ENCODE measurements around the gene TENM4.

Gene TENM4

GRCh38 chr11:79077702-79078330 is 363.0 kb downstream of the TENM4 start:
- peak; percentile 24 for DNase-seq

DNA sequence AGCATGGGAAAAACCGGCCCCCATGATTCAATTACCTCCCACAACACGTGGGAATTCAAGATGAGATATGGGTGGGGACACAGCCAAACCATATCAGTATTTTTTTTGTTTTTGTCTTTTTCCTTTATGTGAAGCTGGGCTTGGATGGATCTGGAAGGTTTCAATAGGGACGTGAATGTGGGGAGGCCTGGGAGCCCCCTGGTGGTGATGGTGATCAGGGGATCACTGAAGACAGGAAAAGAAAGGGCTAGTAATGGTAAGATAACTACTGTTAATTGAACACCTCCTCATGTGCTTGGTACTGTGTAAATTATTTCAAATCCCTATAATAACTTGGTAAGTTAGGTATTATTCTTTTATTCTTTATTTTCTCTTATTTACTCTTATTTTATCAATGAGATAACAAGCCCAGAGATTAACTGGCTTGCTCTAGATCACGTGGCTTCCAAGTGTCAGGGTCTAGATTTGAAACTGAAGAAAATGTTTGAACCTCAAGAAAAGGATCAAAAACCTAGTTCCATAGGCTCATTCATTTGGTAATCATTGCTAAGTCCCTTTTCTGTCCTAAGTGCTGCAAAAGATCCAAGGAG is 364.2 kb downstream of the TENM4 start:
- DNase-seq = peak; percentile 76

DNA sequence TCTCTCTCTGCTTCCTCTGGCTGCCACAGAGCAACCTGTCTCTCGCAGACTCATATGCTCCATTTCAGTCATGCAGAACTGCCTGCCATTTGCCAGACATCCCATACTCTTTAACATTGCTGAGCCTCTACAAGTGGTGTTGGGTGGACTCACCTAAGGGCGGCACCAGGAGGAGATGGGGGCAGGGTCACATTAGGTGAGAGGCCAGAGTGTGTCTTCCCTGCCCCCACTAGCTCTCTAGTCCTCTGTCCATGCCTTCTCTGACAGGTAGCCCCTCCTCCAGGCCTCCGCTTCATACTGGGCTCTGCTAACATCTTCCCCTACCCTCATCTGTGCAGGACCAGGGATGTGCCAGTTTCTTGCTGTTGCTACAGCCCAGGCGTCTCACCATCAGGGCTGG is 366.3 kb downstream of the TENM4 start:
- DNase-seq = peak; percentile 38

DNA sequence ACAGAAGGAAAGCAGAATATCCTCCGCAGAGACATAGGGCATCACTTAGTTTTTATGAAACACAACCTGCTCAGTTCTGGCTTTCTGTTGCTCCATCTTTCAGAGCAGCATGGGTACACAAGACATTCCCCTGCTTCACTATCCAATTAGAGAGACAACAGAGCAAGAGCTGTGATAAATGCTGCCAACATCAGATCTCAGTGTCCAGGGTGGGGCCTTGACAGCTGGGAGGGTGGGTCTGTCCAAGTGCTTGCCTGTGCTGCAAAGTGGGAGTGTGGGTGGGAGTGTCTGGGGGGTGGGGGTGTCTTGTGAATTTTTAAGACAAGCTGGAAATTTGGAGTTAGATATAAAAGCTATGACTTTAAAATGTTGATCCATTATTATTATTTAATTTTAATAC is 369.6 kb downstream of the TENM4 start:
- peak; percentile 67 for DNase-seq

DNA sequence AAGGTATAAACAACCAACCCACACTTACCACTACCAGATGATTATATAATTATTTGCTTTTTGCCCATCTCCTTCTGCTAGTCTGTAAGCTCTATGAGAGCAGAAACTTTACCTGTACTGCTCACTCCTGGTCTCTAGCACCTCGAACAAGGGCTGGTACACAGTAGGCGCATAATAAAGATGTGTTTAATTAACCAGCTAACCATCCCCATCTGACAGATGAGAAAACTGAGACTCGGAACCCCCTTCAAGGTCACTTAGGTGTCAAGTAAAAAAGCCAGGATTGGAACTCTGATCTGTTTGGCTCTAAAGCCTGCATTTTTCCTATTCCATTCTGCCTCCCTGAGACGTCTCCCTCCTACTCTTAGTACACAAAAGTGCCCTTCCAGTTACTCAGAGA is 370.3 kb downstream of the TENM4 start:
- DNase-seq = no peak

GRCh38 chr11:79069504-79069903 is 371.3 kb downstream of the TENM4 start:
- DNase-seq = no peak

- DNase-seq = no peak
These were observed 372.5 kb downstream of the TENM4 start for GRCh38 chr11:79068356-79068755.

- DNase-seq = no peak
These were observed 373.5 kb downstream of the TENM4 start for GRCh38 chr11:79067352-79067679.

DNA sequence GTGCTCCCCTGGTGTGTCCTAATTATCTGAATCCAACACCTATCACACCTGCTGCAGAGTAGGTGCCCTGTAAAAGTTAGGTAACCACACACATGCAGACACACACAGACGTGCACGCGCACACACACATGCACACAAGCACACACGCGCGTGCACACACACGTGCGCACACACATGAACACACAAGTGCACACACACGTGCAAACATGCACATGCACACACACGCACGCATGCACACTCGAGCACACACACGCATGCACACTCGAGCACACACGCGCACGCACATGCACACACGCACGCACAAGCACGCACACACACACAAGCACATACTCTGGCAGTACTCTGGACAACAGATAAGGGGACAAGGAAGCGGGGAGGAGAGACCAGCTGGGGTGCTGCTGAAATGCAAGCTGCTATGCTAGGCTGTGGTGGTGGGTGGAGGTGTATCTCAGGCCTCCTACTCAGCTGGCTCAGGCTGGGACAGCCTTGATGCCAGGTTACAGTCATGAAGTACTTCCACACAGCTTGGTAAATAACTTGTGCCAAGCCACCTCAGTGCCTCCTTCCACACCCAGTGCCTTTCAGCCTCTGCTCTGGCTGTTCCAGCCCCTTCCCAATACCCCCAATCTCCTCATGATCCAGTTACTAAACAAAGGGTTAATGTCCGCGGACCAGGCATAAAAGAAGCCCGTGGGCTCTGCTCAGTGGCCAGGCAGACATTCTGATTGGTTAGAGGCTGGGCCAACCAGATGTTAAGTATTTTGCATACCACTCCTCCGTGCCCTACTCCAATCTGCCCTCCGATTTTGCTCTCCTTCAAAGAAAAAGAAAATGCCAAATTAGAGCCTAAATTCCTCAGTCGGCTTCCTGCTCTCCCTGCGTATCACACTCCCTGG is 374.1 kb downstream of the TENM4 start:
- DNase-seq = no peak

DNA sequence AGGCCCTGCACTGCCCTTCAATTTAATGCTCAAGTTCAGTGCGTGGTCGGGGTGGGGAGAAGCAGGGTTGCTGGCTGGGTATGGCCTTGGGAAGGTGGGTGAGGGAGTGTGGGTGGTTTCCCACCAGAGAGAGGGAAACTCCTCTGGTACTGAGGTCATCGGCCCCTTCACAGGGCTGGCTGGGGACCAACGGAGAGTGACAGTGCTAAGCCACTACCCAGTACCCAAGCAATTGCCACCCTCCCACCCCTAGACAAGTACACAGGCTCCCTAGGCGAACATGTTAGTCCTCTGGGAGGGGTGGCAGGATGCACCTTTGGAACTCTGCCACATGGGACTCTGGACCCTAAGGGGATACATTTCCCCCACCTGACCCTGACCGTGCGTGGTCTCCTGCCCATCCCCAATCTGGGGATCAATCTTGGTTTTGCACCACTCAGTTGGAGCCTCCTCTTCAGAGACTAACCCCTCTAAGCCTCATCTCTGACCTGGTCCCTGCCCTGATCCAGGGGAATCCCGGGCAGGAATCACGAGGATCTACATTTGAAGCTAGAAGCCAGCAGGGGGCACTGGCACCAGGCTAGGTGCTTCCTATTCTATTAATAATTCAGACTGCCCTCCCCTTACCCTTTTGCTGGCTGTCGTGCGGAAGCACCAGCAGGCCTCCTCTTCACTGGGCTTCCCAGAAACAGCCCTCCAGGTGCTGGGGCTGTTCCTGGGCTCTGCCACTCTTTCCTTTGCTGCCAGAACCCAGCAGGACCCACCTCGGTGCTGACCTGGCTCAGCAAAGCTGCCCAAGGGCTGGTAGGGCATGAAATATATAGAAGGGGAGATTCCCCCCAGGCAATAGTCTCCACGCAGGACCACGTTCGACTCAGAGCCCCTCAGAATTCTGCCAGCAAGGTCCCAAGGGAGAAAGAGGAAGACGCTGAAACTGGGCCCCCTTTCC is 377.7 kb downstream of the TENM4 start:
- peak; percentile 67 for DNase-seq

- DNase-seq = peak; percentile 79
These were observed 380.5 kb downstream of the TENM4 start for GRCh38 chr11:79060081-79060953.

DNA sequence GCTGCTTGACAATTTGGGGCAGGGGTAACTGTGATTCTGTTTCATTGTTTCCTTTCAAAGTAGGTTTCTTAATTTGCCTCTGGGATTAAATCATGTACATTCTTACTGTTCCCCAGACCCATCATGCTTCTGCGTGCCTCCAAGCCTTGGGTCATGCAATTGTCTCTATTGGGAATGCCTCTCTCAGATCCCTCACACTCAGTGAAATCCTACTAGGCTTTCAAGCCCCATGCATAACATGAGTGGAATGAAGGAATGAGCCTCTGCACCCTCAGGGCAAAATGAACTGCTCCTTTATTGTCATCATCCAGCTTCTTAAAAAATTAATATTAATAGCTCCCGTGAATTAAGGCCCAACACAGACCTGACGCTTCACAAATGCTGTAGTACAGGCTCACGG is 381.7 kb downstream of the TENM4 start:
- peak; percentile 45 for DNase-seq

DNA sequence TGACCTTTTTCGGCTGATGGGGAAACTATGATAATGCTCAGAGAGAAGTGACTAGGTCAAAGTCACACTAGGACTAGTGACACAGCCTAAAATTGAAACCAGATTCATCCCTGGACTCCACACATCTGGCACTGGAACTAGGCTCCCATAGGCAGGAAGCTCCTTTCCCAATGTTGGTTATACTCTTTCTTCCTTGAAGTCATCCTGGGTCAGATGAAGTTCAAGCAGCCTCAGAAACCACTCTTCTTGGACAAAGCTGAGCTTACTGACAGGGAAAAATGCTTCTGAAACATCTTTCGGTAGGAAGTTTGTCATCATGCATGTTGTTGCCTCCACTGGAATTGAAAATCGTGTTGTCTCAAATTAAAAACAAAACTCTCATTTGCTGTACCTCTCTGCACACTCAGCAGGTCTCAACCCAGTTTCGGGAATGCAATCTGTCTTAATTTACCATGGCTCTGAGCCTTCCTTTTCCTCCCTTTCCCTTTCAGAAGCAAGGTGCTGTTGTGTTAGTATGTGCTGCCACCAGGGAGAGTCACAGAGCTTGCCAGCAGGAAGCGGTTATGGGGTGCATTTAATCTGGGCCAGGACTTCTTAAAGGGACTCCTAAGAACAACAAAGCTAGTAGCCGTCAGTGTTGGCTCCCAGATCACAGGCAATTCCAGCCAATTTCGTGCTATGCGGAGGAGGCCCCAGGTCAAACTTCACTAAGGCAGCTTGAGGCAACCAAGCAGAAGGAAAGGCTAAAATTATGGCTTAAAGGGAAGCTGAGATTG is 384.8 kb downstream of the TENM4 start:
- DNase-seq = no peak

GRCh38 chr11:79054636-79055035 is 386.2 kb downstream of the TENM4 start:
- peak; percentile 33 for DNase-seq

DNA sequence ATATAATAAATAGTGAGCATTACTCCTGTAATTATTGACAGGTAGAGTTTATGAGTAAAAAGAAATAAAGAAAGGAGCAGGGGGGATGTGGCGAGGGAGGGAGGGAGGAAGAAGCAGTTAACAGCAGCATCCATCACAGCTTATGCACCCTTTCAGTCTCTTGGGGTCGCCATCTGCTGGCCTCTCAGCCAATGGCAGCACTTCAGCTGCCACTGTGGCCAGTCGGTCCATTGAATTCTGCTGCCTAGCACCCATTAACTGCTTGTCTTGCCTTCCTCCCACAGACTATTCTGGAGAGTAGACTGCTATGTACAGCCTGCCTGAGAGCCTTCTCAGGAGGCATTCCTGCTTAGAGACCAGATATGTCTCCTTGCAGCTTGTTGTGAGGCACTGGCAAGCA is 388.3 kb downstream of the TENM4 start:
- DNase-seq = peak; percentile 81

GRCh38 chr11:79050786-79051185 is 390.0 kb downstream of the TENM4 start:
- DNase-seq = peak; percentile 73

DNA sequence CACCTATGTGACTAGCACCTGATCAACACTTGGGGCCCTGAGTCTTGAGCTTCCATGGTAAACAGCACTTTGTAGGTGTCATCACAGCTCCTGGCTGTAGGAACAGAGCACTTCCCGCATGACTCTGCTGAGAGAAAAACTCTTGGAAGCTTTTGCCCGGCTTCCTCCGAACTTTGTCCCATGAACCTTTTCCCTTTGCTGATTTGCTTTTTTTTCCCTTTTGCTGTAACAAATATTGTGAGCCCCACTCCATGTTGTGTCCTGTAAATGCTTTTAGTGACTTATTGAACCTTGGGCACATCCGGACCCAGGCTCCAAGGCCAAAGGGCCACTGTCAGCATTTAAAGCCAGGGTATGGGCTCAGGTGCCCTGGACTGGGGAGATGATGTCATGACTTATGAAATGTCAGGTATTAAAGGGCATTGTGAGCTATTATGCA is 391.1 kb downstream of the TENM4 start:
- no peak for DNase-seq

GRCh38 chr11:79047980-79048379 is 392.9 kb downstream of the TENM4 start:
- DNase-seq = no peak

DNA sequence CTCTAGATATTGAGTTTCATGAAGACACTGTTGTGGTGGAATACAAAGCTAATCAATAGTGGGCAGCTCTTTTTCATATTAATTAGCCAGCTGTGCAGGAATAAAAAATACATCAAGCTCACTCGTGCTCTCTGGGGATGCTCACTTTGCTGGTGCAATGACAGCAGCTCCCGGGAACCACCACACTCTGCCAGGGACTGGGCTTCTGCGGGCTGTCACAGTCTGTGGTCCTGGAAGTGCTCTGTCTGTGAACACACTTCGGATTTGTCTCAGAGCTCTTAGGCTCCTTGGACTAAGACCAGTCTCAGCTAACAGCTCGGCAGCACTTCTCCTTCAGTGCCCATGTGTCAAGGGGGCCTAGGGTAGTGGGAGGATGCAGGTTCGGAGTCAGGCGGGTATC is 393.5 kb downstream of the TENM4 start:
- peak; percentile 74 for DNase-seq

DNA sequence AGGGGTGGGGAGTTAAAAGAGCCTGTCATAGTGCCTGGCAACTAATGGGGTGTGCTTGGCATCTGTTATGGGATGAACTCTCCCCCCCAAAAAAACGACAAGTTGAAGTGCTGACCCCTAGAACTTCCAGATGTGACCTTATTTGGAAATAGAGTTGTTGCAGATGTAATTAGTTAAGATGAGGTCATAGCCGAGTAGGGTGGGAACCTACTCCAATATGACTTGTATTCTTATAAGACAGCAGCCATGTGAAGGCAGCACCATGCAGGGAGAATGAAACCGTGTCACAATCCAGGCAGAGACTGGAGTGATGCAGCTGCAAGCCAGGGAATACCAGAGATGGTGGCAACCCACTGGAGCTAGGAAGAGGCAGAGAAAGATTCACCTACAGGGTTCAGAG is 394.5 kb downstream of the TENM4 start:
- peak; percentile 62 for DNase-seq

DNA sequence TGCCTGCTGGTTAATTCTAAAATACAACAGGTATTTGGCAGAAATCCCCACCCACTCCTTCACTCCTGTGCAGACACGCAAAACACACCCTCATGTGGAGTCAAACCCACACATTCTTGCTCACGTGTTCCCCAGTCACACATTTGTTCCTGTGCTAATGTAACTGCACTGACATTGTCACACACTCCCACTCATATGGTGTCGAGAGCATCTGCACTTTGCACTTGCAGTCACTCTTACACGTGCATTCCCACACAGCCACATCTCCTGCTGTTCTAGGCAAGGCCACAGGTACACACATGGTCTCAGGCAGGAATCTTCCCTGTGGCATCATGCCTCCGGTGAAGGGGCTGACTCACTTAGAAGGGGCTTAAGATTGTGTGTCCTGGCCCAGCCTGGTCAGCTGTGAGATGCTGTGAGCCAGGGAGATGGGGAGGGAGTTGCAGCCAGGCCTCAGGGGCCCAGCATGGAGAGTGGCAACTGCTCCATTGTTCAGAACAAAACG is 395.0 kb downstream of the TENM4 start:
- peak; percentile 62 for DNase-seq
